Liver (tissue), 9 donors: ENCODE data around the gene SLC25A21. TPM values are rescaled to one million over a fixed set of nuclear protein-coding genes. Genes with fewer than 3 reads are reported as not detected.
"Not testable (repeated sequence)": the region's sequence is repeated elsewhere in the genome, so short reads cannot be mapped to it uniquely, and the experiment has no call there.

Experiments
- DNase-seq: peaks from one replicate; pipeline ENCODE4 v3.0.0-alpha.2; 2017; ENCODE audit warnings: low spot score
- H3K27ac ChIP-seq, 2 donors: one replicate each; pipeline ENCODE4 v1.7.0; 2013; ENCODE audit warnings: inconsistent platforms in 2 of 2, low read length in 2 of 2, control low read depth in 1 of 2, low read depth in 1 of 2, mild to moderate bottlenecking in 1 of 2
- H3K27me3 ChIP-seq, 4 donors: one replicate each; pipeline versions ENCODE4 v1.6.1 to v1.7.0; 2013; ENCODE audit warnings: low read length in 3 of 4, inconsistent platforms in 1 of 4, mild to moderate bottlenecking in 1 of 4, moderate library complexity in 1 of 4; ENCODE audit not compliant: control insufficient read depth in 4 of 4, insufficient read depth in 4 of 4
- H3K36me3 ChIP-seq, 4 donors: one replicate each; pipeline versions ENCODE4 v1.6.1 to v1.7.0; 2013; ENCODE audit warnings: low read length in 3 of 4, mild to moderate bottlenecking in 3 of 4, low read depth in 1 of 4, moderate library complexity in 1 of 4; ENCODE audit not compliant: control insufficient read depth in 4 of 4, insufficient read depth in 3 of 4
- H3K4me1 ChIP-seq, 4 donors: one replicate each; pipeline versions ENCODE4 v1.6.1 to v1.7.0; 2013; ENCODE audit warnings: low read length in 3 of 4, mild to moderate bottlenecking in 3 of 4, moderate library complexity in 1 of 4; ENCODE audit not compliant: control insufficient read depth in 4 of 4, insufficient read depth in 4 of 4
- H3K4me3 ChIP-seq, 3 donors: one replicate each; pipeline versions ENCODE4 v1.6.1 to v1.7.0; 2013; ENCODE audit warnings: low read length in 3 of 3, control low read depth in 1 of 3, low read depth in 1 of 3, mild to moderate bottlenecking in 1 of 3
- H3K9ac ChIP-seq, 2 donors: one replicate each; pipeline ENCODE4 v1.7.0; 2013; ENCODE audit warnings: low read length in 2 of 2, mild to moderate bottlenecking in 2 of 2, moderate library complexity in 2 of 2, control low read depth in 1 of 2, low read depth in 1 of 2
- H3K9me3 ChIP-seq, 4 donors: one replicate each; pipeline versions ENCODE4 v1.6.1 to v1.7.0; 2013; ENCODE audit warnings: low read length in 3 of 4; ENCODE audit not compliant: control insufficient read depth in 4 of 4
- EGR1 ChIP-seq, 2 donors: IDR thresholded peaks; 2 replicates each; pipeline ENCODE4 v1.6.1; 2016 to 2018; ENCODE audit warnings: antibody characterized with exemption in 2 of 2, low read depth in 2 of 2
- FOXA1 ChIP-seq: IDR thresholded peaks from 2 replicates; pipeline ENCODE4 v1.6.1; 2016; ENCODE audit warnings: antibody characterized with exemption
- FOXA2 ChIP-seq: IDR thresholded peaks from 2 replicates; pipeline ENCODE4 v1.6.1; 2016; ENCODE audit warnings: antibody characterized with exemption
- GABPA ChIP-seq, 2 donors: IDR thresholded peaks in 1 of 2; conservative IDR thresholded peaks in 1 of 2; 2 replicates each; pipeline ENCODE4 v1.6.1; 2016; ENCODE audit warnings: antibody characterized with exemption in 2 of 2, mild to moderate bottlenecking in 1 of 2, moderate library complexity in 1 of 2
- HNF4A ChIP-seq, 2 donors: conservative IDR thresholded peaks; 2 replicates each; pipeline ENCODE4 v1.6.1; 2016; ENCODE audit warnings: antibody characterized with exemption in 2 of 2, mild to moderate bottlenecking in 2 of 2
- HNF4G ChIP-seq: IDR thresholded peaks from 2 replicates; pipeline ENCODE4 v1.6.1; 2016; ENCODE audit warnings: antibody characterized with exemption
- JUND ChIP-seq, 2 donors: IDR thresholded peaks; 2 replicates each; pipeline ENCODE4 v1.6.1; 2016; ENCODE audit warnings: antibody characterized with exemption in 2 of 2
- NR2F2 ChIP-seq: IDR thresholded peaks from 2 replicates; pipeline ENCODE4 v1.6.1; 2016; ENCODE audit warnings: antibody characterized with exemption
- RXRA ChIP-seq, 2 donors: IDR thresholded peaks; 2 replicates each; pipeline ENCODE4 v1.6.1; 2017 to 2018; ENCODE audit warnings: antibody characterized with exemption in 2 of 2, mild to moderate bottlenecking in 1 of 2
- SP1 ChIP-seq: IDR thresholded peaks from 2 replicates; pipeline ENCODE4 v1.6.1; 2018; ENCODE audit warnings: antibody characterized with exemption, mild to moderate bottlenecking
- TAF1 ChIP-seq: conservative IDR thresholded peaks from 2 replicates; pipeline ENCODE4 v1.6.1; 2016; ENCODE audit warnings: antibody characterized with exemption, mild to moderate bottlenecking
- YY1 ChIP-seq: IDR thresholded peaks from 2 replicates; pipeline ENCODE4 v1.6.1; 2016; ENCODE audit warnings: antibody characterized with exemption, mild to moderate bottlenecking
- WGBS: extraction: QIAGEN DNeasy Blood & Tissue Kit; methylation state at CpG from one replicate; pipeline ENCODE4 v1.1.7; 2013; 5-methylcytosine and 5-hydroxymethylcytosine counted together
- polyA plus RNA-seq, 2 donors: library from polyadenylated mRNA; stranded (reverse) in 1 of 2; unstranded in 1 of 2; fragments of 200-250 nt in 1 of 2; fragments of >200 nt in 1 of 2; fragmentation: Nextera tagmentation in 1 of 2; extraction: Ambion mirVana in 1 of 2; gene quantifications; one replicate each; pipeline versions ENCODE4 v1.2.1 to v1.2.3, GENCODE V29; 2013 to 2015
- total RNA-seq, 2 donors: library from RNA; depleted of rRNA; stranded (reverse); fragments of >200 nt; gene quantifications; one replicate each; pipeline ENCODE4 v1.2.3, GENCODE V29; 2014
- TF ChIP-seq, protein P1 (sequence below): fragments of 150-350 bp; IDR thresholded peaks from 2 replicates; pipeline ENCODE4 v1.5.1; 2017; ENCODE audit warnings: improper control_type of control experiment, low read depth, low read length; ENCODE audit not compliant: missing input control
- TF ChIP-seq, protein P2 (sequence below): IDR thresholded peaks from 2 replicates; pipeline ENCODE4 v1.6.1; 2016; ENCODE audit warnings: antibody characterized with exemption
- TF ChIP-seq, protein P3 (sequence below): IDR thresholded peaks from 2 replicates; pipeline ENCODE4 v1.6.1; 2016; ENCODE audit warnings: antibody characterized with exemption
- TF ChIP-seq, protein P4 (sequence below): IDR thresholded peaks from 2 replicates; pipeline ENCODE4 v1.6.1; 2016; ENCODE audit warnings: antibody characterized with exemption
- TF ChIP-seq, protein P5 (sequence below): IDR thresholded peaks from 2 replicates; pipeline ENCODE4 v1.6.1; 2016; ENCODE audit warnings: antibody characterized with exemption, mild to moderate bottlenecking
- donor health status: healthy.
- donor health status: healthy.
- donor health status: healthy.
- donor health status: healthy.
- donor health status: healthy.

SLC25A21 gene
- total and polyA plus RNA-seq, 4 donors = 0.13 to 24.3 (median 0.23) TPM

DNA sequence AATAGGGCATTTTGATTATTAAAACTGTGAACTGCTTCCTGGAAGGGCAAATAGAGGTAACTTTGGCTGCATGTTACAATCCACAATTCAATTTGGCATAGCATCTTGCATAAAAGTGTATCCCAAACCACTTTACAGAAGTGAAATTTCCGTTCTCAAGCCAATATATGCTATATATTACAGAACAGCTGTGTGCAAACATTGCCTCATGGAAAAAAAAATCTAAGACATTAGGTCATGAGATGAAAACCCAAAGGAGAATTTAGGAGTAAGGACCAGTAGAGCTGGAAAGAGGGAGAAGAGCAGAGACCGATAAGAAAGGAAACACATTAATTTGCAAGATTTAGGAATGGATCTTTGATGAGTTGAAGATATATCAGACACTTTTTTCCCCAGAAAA is 271.6 kb downstream of the SLC25A21 start (continued):
- no peak for TF ChIP-seq JUND (IDR thresholded peaks at IDR 0.05)
- no peak for TF ChIP-seq YY1
- TF ChIP-seq RXRA (IDR thresholded peaks at IDR 0.05) = no peak
- no peak for TF ChIP-seq HNF4G
- TF ChIP-seq, protein P1, sequence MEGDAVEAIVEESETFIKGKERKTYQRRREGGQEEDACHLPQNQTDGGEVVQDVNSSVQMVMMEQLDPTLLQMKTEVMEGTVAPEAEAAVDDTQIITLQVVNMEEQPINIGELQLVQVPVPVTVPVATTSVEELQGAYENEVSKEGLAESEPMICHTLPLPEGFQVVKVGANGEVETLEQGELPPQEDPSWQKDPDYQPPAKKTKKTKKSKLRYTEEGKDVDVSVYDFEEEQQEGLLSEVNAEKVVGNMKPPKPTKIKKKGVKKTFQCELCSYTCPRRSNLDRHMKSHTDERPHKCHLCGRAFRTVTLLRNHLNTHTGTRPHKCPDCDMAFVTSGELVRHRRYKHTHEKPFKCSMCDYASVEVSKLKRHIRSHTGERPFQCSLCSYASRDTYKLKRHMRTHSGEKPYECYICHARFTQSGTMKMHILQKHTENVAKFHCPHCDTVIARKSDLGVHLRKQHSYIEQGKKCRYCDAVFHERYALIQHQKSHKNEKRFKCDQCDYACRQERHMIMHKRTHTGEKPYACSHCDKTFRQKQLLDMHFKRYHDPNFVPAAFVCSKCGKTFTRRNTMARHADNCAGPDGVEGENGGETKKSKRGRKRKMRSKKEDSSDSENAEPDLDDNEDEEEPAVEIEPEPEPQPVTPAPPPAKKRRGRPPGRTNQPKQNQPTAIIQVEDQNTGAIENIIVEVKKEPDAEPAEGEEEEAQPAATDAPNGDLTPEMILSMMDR = no peak
- no peak for TF ChIP-seq SP1

DNA sequence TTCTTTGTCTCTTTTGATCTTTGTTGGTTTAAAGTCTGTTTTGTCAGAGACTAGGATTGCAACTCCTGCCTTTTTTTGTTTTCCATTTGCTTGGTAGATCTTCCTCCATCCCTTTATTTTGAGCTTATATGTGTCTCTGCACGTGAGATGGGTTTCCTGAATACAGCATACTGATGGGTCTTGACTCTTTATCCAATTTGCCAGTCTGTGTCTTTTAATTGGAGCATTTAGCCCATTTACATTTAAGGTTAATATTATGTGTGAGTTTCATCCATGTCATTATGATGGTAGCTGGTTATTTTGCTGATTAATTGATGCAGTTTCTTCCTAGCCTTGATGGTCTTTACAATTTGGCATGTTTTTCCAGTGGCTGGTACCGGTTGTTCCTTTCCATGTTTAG is 276.1 kb downstream of the SLC25A21 start:
- not testable (repeated sequence) for H3K4me1 ChIP-seq, H3K9me3 ChIP-seq, H3K27ac ChIP-seq, DNase-seq, H3K36me3 ChIP-seq, H3K4me3 ChIP-seq, H3K9ac ChIP-seq, H3K27me3 ChIP-seq
- WGBS = 83% methylated on average over 2 of the region's 2 CpGs

DNA sequence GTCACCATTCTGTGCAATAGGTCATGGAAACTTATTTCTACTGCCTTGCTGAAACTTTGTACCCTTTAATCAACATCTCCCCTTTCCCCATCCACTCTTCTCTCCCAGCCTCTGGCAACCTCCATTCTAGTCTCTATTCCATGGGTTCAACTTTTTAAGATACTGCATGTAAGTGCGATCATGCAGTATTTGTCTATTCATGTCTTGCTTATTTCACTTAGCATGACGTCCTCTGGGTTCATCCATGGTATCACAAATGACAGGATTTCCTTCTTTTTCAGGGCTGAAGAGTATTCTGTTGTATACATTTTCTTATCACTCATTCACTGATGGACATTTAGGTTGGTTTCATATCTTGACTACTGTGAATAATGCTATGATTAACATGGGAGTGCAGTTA is 288.4 kb downstream of the SLC25A21 start:
- H3K27ac ChIP-seq = no peak overlapping the region
- TF ChIP-seq, protein P2, sequence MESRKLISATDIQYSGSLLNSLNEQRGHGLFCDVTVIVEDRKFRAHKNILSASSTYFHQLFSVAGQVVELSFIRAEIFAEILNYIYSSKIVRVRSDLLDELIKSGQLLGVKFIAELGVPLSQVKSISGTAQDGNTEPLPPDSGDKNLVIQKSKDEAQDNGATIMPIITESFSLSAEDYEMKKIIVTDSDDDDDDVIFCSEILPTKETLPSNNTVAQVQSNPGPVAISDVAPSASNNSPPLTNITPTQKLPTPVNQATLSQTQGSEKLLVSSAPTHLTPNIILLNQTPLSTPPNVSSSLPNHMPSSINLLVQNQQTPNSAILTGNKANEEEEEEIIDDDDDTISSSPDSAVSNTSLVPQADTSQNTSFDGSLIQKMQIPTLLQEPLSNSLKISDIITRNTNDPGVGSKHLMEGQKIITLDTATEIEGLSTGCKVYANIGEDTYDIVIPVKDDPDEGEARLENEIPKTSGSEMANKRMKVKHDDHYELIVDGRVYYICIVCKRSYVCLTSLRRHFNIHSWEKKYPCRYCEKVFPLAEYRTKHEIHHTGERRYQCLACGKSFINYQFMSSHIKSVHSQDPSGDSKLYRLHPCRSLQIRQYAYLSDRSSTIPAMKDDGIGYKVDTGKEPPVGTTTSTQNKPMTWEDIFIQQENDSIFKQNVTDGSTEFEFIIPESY = no peak
- TF ChIP-seq, protein P3, sequence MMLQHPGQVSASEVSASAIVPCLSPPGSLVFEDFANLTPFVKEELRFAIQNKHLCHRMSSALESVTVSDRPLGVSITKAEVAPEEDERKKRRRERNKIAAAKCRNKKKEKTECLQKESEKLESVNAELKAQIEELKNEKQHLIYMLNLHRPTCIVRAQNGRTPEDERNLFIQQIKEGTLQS = no peak
- TF ChIP-seq YY1 = no peak
- no peak for TF ChIP-seq JUND (IDR thresholded peaks at IDR 0.05)
- TF ChIP-seq SP1 = no peak
- TF ChIP-seq HNF4A (conservative IDR thresholded peaks at IDR 0.05) = no peak
- TF ChIP-seq, protein P4, sequence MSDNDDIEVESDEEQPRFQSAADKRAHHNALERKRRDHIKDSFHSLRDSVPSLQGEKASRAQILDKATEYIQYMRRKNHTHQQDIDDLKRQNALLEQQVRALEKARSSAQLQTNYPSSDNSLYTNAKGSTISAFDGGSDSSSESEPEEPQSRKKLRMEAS = no peak
- no peak for TF ChIP-seq EGR1 (IDR thresholded peaks at IDR 0.05; ENCODE audit: low read depth in 2 of 2)
- TF ChIP-seq HNF4G = no peak
- no peak for TF ChIP-seq GABPA (IDR thresholded peaks at IDR 0.05 in 1 of 2, conservative IDR thresholded peaks at IDR 0.05 in 1 of 2)
- no peak for TF ChIP-seq NR2F2
- TF ChIP-seq, protein P5, sequence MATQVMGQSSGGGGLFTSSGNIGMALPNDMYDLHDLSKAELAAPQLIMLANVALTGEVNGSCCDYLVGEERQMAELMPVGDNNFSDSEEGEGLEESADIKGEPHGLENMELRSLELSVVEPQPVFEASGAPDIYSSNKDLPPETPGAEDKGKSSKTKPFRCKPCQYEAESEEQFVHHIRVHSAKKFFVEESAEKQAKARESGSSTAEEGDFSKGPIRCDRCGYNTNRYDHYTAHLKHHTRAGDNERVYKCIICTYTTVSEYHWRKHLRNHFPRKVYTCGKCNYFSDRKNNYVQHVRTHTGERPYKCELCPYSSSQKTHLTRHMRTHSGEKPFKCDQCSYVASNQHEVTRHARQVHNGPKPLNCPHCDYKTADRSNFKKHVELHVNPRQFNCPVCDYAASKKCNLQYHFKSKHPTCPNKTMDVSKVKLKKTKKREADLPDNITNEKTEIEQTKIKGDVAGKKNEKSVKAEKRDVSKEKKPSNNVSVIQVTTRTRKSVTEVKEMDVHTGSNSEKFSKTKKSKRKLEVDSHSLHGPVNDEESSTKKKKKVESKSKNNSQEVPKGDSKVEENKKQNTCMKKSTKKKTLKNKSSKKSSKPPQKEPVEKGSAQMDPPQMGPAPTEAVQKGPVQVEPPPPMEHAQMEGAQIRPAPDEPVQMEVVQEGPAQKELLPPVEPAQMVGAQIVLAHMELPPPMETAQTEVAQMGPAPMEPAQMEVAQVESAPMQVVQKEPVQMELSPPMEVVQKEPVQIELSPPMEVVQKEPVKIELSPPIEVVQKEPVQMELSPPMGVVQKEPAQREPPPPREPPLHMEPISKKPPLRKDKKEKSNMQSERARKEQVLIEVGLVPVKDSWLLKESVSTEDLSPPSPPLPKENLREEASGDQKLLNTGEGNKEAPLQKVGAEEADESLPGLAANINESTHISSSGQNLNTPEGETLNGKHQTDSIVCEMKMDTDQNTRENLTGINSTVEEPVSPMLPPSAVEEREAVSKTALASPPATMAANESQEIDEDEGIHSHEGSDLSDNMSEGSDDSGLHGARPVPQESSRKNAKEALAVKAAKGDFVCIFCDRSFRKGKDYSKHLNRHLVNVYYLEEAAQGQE = no peak
- TF ChIP-seq, protein P1 = no peak
- TF ChIP-seq RXRA (IDR thresholded peaks at IDR 0.05) = no peak
- TF ChIP-seq FOXA1 = no peak
- no peak for TF ChIP-seq TAF1
- no peak for TF ChIP-seq FOXA2
- no peak overlapping the region for H3K4me3 ChIP-seq
- WGBS = 67% methylated on average over 2 of the region's 2 CpGs
- H3K4me1 ChIP-seq = no peaks in the 10 kb centered on the region
- no peak for DNase-seq
- no peak overlapping the region for H3K9ac ChIP-seq
- H3K9me3 ChIP-seq = peaks cover 0 to 3% (median 0%) of the 10 kb centered on the region in 4 donors
- H3K36me3 ChIP-seq = no peaks in the 10 kb centered on the region
- H3K27me3 ChIP-seq = no peaks in the 10 kb centered on the region
